ENCODE measurements around the gene CD2BP2. TPM values are rescaled to one million over a fixed set of nuclear protein-coding genes. Genes with fewer than 3 reads are reported as not detected.

Gene CD2BP2
- polyA plus RNA-seq, 1 donor (not counting 4 experiments of a cell fraction or from before 2014, with no cell fraction given) = 49.5 TPM

DNA sequence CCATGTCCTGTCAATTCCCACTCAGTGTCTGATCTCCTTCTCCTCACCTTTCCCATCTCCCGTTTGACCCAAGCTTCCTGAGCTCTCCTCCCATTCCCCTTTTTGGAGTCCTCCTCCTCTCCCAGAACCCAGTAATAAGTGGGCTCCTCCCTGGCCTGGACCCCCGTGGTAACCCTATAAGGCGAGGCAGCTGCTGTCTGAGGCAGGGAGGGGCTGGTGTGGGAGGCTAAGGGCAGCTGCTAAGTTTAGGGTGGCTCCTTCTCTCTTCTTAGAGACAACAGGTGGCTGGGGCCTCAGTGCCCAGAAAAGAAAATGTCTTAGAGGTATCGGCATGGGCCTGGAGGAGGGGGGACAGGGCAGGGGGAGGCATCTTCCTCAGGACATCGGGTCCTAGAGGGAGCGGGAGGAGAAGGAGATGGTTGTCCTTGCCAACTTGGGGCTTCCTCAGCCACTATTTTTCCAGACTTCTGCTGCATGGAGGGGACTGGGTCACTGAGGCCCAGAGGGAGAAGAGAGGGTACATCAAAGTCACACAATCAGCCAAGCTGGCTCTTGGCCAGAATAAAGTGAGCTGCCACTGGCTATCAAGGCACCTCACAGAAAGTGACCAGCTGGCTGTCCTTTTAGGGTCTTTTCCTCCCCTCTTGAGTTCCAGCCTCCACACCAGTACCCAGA, 17.1 kb upstream of the CD2BP2 start:
- DNase-seq (ENCODE audit: low read depth, low spot score) (no peak), FAIRE-seq (no peak)
- Histone ChIP-seq H3K9me3 (ENCODE audit: control insufficient read depth, low read depth, low read length) (no peaks in the 10 kb centered on the region), H3K27ac (ENCODE audit: control insufficient read depth, insufficient read depth, low read length) (no peak overlapping the region), H2AFZ (ENCODE audit: control insufficient read depth, low read length) (peak overlapping the region; percentile 78), H3K4me3 (ENCODE audit: control insufficient read depth in 2 of 3, extremely low read depth in 1 of 3, insufficient read depth in 2 of 3, low read depth in 1 of 3, low read length in 3 of 3) (no peak overlapping the region), H3K79me2 (ENCODE audit: control insufficient read depth, insufficient read depth, low read length) (peaks cover 30% of the 10 kb centered on the region), H3K4me1 (ENCODE audit: control insufficient read depth, extremely low read depth, insufficient read depth, low read length) (peaks cover 23% of the 10 kb centered on the region), H3K36me3 (ENCODE audit: control insufficient read depth in 2 of 2, extremely low read depth in 1 of 2, insufficient read depth in 2 of 2, low read length in 2 of 2) (peaks cover 0 to 2% of the 10 kb centered on the region in 2 experiments), H3K9me1 (ENCODE audit: control insufficient read depth, extremely low read depth, insufficient read depth, low read length) (peaks cover 3% of the 10 kb centered on the region), H4K20me1 (ENCODE audit: control insufficient read depth, extremely low read depth, insufficient read depth, low read length) (peaks cover 12% of the 10 kb centered on the region), H3K9ac (ENCODE audit: control insufficient read depth, extremely low read depth, insufficient read depth, low read length) (no peak overlapping the region), H3K4me2 (ENCODE audit: control insufficient read depth, extremely low read depth, insufficient read depth, low read depth, low read length) (no peak overlapping the region), H3K27me3 (ENCODE audit: control insufficient read depth, extremely low read depth, insufficient read depth, low read length) (no peaks in the 10 kb centered on the region)
- TF ChIP-seq EZH2 (IDR thresholded peaks at IDR 0.05; ENCODE audit: low read length) = no peak
- TF ChIP-seq, protein P1, sequence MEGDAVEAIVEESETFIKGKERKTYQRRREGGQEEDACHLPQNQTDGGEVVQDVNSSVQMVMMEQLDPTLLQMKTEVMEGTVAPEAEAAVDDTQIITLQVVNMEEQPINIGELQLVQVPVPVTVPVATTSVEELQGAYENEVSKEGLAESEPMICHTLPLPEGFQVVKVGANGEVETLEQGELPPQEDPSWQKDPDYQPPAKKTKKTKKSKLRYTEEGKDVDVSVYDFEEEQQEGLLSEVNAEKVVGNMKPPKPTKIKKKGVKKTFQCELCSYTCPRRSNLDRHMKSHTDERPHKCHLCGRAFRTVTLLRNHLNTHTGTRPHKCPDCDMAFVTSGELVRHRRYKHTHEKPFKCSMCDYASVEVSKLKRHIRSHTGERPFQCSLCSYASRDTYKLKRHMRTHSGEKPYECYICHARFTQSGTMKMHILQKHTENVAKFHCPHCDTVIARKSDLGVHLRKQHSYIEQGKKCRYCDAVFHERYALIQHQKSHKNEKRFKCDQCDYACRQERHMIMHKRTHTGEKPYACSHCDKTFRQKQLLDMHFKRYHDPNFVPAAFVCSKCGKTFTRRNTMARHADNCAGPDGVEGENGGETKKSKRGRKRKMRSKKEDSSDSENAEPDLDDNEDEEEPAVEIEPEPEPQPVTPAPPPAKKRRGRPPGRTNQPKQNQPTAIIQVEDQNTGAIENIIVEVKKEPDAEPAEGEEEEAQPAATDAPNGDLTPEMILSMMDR (optimal IDR thresholded peaks at IDR 0.05 in 1 of 3, IDR thresholded peaks at IDR 0.05 in 1 of 3, conservative IDR thresholded peaks at IDR 0.05 in 1 of 3; ENCODE audit: extremely low read depth in 1 of 3, insufficient read depth in 2 of 3, low read length in 3 of 3) = no peak
- dilution Hi-C loops (cut with MboI; ENCODE audit: extremely low pct_ligation_motif_present, low sequenced_read_pairs) = no loop called here

DNA sequence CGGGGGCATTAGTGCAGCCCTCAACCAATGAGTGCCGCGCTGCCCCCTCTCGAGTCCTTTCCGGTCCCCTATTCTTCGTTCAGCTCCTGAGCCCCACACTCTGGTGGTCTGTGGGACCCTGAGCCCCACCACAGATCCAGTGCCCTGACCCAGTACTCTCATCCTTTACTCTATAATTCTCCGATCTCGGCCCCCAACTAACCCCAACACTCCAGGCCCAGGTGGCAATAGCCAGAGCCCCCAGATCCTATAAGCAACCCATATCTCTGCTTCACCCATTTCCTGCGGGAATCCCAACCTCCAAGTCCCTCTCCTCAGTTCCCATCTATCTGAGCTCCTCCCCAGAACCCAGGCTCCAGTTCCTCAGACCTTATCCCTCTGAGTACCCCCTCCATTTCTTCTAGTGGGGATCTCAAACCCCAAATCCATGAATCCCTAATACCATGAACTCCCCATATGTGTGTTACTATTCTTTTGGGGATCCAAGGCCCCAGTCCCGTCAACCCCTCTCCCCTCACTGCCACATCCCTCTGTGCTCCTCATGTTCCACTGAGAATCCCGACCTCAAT, 16.2 kb upstream of the CD2BP2 start:
- DNase-seq (ENCODE audit: low read depth, low spot score) = no peak
- Histone ChIP-seq H3K4me1 (ENCODE audit: control insufficient read depth, extremely low read depth, insufficient read depth, low read length) (peaks cover 25% of the 10 kb centered on the region), H3K79me2 (ENCODE audit: control insufficient read depth, insufficient read depth, low read length) (peaks cover 38% of the 10 kb centered on the region), H3K9me3 (ENCODE audit: control insufficient read depth, low read depth, low read length) (no peaks in the 10 kb centered on the region), H3K4me3 (ENCODE audit: control insufficient read depth in 2 of 3, extremely low read depth in 1 of 3, insufficient read depth in 2 of 3, low read depth in 1 of 3, low read length in 3 of 3) (peak overlapping the region; percentile 43 to 81 (median 70)), H2AFZ (ENCODE audit: control insufficient read depth, low read length) (peak overlapping the region; percentile 78), H3K27me3 (ENCODE audit: control insufficient read depth, extremely low read depth, insufficient read depth, low read length) (no peaks in the 10 kb centered on the region), H3K36me3 (ENCODE audit: control insufficient read depth in 2 of 2, extremely low read depth in 1 of 2, insufficient read depth in 2 of 2, low read length in 2 of 2) (peaks cover 0 to 7% of the 10 kb centered on the region in 2 experiments), H3K9me1 (ENCODE audit: control insufficient read depth, extremely low read depth, insufficient read depth, low read length) (peaks cover 3% of the 10 kb centered on the region), H3K9ac (ENCODE audit: control insufficient read depth, extremely low read depth, insufficient read depth, low read length) (peak overlapping the region; percentile 63), H4K20me1 (ENCODE audit: control insufficient read depth, extremely low read depth, insufficient read depth, low read length) (peaks cover 12% of the 10 kb centered on the region), H3K27ac (ENCODE audit: control insufficient read depth, insufficient read depth, low read length) (peak overlapping the region; percentile 26), H3K4me2 (ENCODE audit: control insufficient read depth, extremely low read depth, insufficient read depth, low read depth, low read length) (peak overlapping the region; percentile 92)
- FAIRE-seq = no peak
- dilution Hi-C loops (cut with MboI; ENCODE audit: extremely low pct_ligation_motif_present, low sequenced_read_pairs) = no loop called here
- TF ChIP-seq EZH2 (IDR thresholded peaks at IDR 0.05; ENCODE audit: low read length) = no peak
- TF ChIP-seq, protein P1 (optimal IDR thresholded peaks at IDR 0.05 in 1 of 3, IDR thresholded peaks at IDR 0.05 in 1 of 3, conservative IDR thresholded peaks at IDR 0.05 in 1 of 3; ENCODE audit: extremely low read depth in 1 of 3, insufficient read depth in 2 of 3, low read length in 3 of 3) = no peak

Measured in keratinocyte (primary cell).